Activated T-cell treated with anti-CD3 and anti-CD28 coated beads for 4 hours (primary cell): ENCODE data around the gene PRKAB1.
"Not testable (repeated sequence)": the region's sequence is repeated elsewhere in the genome, so short reads cannot be mapped to it uniquely, and the experiment has no call there.

Experiments
- DNase-seq: peaks from one replicate; pipeline ENCODE4 v3.0.0-alpha.2; 2020

The PRKAB1 gene

DNA sequence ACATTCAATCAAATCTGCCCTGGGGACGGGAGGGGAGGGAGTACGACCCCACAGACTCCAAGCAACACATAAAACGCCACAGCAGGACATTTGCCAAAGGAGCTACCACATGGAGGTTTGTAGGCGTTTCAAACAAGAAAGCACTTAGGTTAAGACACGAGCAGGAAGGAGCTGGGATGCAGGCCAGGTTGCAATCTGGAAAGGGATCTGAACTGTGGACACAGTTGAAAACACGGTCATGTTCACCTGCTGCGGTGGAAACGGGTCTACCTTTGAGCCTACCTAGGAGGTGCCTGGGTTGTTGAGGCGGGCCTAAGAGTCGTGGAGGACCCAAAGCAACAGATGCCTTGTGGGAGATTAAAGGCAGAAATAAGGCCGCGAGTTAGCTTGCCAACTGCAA, 18.4 kb downstream of the PRKAB1 start:
- no peak for DNase-seq

DNA sequence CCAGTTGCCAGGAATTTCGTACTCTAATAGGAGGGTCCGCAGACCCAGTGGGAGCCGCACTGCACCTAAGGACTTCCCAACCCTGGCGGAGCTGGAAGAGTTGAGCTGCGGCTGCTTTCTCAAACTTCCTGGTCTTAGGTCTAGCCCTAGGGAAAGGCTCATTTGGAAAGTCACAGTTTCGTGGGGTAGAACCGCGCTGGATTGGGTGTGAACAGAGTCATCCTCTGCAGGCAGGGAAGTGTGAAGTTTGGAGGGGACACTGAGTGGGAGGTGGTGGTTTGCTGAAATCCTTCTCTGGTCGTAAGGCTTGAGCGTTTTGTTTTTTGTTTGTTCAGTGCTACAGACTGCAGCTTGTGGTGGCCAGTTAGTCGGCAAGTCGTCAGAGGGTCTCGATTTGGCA, 18.8 kb downstream of the PRKAB1 start:
- DNase-seq, result no peak

DNA sequence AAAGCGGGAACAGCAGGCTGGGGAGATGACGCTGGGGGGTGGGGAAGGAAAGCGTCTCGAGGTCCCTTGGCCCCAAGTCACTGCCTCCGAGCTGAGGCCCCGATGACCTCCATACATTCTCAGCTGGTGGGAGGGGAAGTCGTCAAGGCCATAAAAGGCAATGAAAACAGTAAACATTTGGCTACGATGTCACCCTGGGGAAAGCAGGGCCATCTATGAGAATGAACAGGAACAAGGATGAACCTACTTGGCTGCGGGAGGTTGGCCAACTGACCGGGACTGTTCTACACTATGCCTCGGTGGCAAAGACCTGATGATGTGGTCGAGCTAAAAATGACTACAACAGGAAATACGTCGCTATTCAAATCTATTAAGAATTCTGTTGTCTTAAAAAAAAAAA, 19.5 kb downstream of the PRKAB1 start:
- no peak for DNase-seq

DNA sequence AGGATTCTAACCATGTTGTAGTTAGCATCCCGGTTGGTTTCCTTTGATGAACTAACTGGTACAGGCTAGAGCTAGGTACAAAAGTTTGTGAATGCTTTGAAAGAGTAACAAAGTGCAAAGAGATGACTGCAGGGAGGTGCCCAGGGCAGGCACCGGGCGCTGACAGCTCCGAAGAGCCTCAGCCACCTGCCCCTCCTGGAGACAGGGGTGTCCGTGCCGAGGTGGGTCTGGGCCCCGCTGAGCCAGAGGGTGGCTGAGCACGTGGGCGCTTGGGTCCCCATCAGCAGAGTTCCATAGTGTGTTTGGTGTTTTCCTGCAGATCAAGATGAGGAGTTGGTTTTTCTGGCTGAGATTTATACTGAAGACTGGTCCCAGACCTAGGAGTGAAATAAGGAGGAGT, 19.9 kb downstream of the PRKAB1 start:
- DNase-seq, result no peak

DNA sequence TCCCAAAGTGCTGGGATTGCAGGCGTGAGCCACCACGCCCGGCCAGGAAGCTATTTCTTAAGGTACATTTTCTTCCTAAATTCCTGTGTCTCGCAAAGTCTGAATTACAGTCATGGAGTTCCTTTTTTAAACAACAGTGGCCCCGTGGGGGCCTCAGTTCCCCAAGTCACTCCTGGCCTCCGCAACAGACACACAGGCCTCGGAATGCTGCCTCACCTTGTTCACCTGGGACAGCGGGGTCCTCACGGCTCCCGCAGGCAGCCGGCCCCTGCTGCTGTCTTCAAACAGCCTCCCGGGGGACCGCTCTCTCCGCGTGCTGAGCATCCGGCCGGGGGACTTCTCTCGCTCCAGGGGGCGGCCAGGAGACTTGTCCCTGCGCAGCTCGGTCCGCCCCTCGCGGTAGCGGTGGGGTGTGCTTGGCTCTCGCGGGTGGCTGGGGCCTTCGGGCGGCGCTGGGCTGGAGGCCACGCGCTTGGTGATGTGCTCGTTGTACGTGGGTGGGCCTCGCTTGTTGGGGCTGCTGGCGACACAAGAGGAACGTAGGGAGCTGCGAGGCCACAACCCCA, 22.1 kb downstream of the PRKAB1 start:
- no peak for DNase-seq

DNA sequence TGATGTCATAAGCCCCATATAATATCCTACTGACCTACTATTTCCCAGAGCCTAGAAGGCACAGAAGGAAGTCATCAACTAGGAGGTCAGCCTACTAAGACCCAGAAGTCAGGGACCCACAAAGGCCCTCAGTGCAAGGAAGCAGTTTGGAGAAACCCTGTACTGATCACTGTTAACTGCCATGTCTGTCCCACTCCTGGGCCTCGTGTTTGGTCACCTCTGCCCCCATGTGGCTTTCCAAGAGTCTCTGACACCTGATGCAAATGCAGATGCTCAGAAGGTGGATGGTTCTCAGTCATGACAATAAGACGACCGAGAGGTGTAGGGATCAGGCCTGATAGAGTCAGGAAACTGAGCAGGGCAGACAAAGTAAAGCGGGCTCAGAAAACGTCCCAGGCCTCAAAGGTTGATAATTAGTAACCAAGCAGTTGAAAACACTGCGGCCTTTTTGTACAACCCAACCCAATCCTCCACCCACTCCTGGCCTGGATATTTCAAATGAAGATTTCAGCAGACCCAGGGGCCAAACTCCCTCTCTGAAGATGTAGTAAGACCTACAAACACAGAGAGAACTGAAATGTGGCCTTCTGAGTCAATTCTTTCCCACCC, 23.4 kb downstream of the PRKAB1 start:
- DNase-seq, result no peak

DNA sequence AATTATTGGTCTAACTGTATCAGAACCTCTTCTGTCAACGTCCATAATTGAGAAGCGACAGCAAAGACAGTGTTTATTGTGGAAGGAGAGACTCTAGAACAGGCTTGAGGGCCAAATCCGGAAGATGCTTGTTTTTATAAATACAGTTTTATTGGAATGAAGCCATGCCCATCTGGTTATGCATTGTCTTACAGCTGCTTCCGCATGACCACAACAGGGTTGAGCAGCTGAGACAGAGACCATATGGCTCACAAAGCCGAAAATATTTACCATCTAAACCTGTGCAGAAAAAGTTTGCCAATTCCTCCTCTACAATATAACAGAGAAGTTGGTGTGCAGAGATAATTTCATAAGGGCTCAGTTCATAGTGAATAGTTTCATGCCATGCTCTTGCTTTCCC, 24.5 kb downstream of the PRKAB1 start:
- no peak for DNase-seq

DNA sequence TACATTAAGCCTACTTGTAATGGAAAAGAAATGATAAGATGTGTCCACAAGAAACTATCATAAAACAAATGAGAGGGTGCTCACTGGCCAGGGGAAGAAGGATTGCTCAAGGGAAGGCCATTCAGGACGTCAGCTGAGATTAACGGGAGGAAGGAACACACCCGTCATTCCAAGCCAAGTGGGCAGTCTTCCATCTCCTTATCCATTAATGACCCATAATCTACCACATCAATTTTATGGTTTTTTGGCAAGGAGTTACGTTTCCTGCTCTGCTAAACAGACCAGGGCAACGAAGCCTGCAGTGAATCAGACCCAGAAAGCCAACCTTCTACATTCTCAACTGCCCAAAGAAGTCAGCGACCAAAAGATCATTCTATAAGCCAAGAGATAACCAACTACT, 25.1 kb downstream of the PRKAB1 start:
- DNase-seq, result no peak

DNA sequence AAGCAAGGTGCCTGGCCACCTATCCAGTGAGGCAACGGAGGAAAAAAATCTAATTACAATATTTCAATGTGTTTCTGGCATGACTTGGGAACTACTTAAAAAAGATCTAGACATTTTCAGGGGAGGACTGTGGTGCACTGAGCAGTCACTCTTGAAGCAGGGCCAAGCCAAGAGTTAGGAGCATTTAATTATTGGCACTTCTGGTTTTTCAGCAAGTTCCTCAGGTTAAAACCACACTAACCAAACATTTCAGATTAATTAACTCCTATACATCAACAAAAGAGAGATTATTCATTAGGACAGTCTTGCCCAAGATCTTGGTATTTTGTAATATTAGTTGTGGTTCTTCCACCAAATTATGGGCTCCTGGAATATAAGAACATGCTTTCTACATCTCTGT, 25.6 kb downstream of the PRKAB1 start:
- no peak for DNase-seq

DNA sequence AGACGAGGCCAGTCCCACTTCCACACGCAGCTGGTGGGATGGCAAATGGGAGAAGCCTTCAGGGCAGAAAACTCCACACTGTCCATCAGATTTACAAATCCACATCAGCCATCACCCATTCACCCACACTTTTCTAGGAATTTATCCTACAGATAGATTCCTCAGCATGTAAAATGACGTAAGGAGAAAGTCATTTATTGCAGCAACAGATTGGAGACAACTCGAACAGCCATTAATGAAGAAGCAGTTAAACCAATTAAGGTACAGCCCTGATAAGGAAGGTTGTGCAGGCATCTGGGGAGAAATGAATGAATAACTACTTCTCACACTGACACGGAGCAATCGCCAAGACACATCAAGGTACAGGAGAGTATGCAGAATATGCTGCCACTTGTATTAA, 26.2 kb downstream of the PRKAB1 start:
- no peak for DNase-seq

DNA sequence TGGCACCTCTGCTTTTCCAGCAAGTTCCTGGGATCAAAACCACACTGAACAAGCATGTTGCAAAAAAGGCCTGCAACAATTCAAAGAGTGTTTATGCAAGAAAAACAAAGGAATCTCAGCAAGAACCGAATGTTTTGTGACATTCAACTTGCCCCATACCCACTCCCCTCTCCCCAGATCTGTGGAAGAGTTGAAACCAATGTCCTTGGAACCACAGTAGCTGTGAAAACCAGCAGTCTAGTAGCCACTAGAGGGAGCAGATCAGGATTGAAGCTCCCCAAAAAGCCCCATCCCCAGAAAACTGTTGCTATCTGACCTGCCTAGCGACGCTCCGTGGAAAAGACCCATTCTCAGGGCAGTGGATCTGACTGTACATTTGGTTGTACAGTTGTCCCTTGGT, 27.1 kb downstream of the PRKAB1 start:
- no peak for DNase-seq

DNA sequence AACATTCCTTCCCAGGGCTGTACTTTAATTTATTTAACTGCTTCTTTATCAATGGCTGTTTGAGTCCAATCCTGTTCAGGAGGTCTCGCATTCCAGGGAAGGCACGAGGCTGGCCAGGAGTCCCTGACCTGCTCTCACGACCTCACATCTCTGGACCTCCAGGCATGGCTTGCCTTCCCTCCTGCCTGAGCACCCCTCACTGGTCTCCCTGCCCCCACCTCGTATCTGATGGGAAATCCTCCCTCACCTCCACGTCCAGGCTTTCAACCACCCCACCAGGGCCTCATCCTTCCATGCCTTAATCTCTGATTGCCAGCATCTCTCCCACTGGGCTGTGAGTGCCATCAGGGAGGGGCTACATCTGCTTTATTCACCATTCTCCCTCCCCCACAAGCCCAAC, 29.0 kb downstream of the PRKAB1 start:
- DNase-seq, result no peak

DNA sequence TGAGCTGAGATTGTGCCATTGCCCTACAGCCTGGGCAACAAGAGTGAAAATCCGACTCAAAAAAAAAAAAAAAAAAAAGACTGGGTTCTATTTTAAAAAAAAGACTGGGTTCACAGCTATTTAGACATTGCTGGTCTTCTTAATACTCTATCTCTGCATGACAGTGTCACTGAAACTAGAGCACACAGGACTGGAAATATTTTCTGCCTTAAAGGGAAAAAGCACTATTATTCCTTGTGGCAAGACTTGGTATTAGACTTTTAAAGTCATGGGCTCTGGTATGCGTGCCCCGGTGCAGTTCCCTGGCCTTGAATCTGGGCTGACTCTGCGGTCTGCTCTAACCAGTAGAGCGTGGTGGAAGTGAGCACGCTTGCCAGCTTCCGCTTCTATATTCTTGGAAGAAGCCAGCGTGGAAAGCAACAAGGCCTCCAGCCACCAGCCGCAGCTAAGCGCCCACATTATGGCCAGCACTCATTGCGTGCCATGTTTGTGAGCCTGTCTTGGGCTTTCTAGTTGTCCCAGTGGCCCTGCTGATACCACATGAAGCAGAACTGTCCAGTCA, 31.3 kb downstream of the PRKAB1 start:
- DNase-seq, result no peak

DNA sequence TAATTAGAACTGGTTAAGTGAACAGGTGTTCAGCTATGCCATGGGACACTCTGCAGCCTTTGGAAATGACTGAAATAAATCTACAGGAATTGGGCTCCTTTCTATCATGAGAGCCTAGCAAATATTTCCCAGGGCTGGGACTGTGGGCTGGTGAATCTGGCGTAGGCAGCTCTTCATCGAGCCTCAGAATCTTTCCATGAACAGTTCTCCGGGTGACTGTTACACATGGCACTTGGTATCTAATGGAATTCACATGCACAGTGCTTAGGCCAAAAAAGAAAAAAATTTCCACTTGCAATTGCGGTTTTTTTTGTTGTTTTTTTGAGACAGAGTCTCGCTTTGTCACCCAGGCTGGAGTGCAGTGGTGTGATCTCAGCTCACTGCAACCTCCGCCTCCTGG, 32.1 kb downstream of the PRKAB1 start:
- DNase-seq, result no peak

DNA sequence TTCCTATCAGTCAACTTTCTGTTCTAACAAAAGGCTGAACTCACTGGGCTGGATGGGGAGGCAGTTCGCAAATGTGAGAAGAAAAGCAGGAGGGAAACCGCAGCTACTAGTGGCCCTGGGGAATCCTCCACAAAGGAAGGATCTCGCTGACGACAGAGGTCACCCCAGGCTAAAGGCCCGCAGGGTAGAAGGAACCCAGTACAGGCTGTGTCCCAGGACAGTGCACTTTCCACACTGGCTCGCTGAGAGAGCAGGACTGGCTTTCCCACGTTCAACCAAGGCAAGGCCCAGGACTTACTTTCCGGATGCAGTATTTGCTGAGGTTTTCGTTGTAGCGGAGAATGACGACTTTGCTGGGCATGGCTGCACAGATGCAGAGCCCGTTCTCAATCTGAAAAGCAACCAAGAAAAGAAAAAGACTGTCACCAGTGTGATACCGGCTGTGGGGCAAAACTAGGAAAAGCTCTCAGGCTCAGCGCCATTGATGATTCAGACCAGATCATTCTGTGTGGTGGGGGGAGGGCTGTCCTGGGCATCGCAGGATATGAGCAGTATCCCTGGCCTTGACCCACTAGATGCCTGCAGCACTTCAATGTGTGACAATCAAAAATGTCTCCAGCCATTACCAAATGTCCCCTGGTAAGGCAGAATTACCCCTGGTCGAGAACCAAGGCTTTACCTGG, 36.3 kb downstream of the PRKAB1 start:
- DNase-seq, result no peak

DNA sequence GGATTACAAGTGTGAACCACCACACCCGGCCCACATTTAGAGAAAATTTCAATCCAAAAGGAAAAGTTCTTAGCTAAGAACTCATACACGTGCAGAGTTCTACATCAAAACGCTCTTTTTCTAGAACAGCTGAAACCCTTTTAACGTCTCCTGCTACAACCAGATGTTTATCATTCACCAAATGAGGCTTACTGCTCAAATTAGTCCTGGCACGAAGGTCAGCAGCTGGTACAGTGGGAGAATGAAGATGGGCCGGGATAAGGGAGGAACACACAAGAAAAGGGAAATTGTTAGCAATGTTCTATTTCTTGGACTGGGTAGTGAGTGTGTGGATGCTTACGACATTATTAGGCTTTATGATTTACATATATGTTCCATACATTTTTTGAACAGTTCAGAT, 37.2 kb downstream of the PRKAB1 start:
- DNase-seq, result no peak

DNA sequence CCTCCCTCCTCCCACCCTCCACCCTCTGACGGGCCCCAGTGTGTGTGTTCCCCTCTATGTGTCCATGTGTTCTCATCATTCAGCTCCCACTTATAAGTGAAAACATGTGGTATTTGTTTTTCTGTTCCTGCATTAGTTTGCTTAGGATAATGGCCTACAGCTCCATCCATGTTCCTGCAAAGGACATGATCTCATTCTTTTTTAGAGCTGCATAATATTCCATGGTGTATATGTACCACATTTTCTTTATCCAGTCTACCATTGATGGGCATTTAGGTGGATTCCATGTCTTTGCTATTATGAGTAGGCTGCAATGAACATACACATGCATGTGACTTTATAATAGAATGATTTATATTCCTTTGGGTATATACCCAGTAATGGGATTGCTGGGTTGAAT, 38.5 kb downstream of the PRKAB1 start:
- not testable (repeated sequence) for DNase-seq

DNA sequence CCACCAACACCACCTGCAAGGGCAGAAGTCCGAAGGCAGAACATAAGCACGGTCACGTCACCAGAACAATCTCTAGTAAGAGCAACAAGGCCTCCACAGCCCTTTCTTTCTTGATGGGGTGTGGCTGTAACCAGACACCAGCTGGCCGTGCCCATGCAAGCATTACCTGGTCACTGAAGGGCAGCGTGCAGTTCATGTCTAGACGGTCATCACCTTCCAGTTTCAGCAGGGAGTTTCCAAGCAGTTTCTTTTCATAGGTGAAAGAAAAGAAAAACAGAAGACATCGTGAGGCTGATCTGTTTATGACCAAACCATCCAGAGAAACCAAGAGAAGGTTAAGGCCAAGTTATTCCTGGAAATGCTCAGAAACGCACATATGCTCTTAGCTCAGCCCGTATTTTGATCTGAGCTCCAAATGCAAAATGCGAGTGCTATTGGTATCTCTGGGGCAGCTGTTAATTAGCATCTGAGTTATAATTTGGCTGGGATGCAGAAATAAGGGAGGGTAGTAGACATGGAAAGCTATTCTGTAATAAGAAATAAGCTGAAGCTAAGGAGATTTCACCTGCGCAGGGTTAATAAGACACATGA, 42.5 kb downstream of the PRKAB1 start:
- DNase-seq, result no peak

DNA sequence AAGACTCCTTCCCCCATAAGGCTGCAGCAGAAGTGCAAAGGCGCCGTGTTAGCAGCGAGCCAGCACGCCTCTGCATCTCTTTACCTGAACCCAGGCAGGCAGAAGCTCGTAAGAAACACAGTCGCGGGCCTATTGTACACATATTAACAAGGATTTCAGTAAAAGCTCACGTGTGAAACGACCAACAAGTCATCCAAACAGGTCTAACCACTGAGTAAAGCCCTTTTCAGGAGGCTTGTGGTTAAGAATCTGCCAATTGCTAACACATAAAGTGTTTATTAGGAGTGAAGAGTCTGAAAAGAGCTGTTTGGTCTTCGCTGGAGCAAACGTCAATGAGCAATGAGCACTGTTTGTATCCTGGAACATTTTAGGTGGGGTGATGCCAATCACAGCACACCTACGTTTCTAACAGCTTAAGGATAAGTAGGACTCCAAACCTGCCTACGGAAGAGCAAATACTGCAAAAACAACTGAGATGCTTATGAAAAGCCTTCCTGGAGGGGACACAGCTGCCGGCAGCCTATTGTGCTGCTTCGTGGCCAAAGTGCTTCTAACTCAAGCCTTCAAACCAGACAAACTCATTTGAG, 43.1 kb downstream of the PRKAB1 start:
- DNase-seq, result no peak

DNA sequence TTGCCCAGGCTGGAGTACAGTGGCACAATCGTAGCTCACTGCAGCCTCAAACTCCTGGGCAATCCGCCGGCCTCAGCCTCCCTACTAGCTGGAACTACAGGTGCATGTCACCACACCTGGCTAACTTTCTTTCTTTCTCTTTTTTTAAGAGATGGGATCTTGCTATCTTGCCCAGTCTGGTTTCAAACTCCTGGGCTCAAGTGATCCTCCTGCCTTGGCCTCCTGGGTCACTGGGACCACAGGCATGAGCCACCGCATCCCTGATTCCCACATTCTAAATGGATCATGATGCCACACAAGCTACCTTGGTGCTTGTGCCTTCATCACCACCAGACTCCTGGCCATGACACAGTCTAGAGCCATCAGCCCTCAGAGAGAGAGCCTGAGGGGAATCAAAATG, 43.8 kb downstream of the PRKAB1 start:
- no peak for DNase-seq

DNA sequence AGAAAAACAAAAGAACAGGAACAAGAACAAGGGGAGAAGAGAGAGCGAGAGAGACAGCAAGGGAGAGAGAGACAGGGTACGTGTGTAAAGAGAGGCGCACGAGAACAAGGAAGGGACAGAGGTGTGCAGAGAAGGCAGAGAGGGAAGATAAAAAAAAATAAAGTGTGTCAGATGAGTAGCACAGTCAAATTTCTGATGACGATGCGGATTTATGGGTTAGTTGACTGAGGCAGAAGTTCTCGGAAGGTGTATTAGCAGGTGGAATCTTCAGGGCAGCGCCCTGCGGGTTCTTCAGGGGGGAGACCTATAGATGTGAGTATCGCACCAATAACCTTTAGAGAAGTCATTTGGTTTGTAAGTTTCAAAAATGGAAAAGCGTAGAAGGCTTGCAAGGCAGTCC, 44.8 kb downstream of the PRKAB1 start:
- DNase-seq, result no peak

DNA sequence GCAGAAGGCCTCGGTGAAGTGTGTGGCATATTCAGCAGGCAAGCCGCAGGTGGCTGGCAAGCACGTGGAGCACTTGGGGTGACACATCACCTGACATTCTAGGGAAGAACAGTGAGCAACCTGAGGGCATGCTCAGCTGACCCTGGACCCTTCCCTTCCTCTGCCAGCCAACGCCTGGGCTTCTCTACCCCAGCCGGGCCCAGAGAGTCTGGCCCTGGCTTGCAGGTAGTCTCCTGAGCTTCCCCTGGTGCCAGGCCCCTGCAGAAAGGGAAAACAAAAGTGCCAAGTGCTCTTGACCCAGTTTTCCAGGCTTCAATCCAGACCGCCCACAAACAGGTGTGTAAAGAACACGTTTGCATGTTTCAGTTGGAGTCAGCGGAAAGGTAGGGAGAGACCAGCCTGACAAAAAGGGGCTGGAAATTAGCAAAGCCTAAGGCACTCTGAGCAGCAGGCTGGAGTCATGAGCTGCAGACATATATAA, 45.7 kb downstream of the PRKAB1 start:
- no peak for DNase-seq

DNA sequence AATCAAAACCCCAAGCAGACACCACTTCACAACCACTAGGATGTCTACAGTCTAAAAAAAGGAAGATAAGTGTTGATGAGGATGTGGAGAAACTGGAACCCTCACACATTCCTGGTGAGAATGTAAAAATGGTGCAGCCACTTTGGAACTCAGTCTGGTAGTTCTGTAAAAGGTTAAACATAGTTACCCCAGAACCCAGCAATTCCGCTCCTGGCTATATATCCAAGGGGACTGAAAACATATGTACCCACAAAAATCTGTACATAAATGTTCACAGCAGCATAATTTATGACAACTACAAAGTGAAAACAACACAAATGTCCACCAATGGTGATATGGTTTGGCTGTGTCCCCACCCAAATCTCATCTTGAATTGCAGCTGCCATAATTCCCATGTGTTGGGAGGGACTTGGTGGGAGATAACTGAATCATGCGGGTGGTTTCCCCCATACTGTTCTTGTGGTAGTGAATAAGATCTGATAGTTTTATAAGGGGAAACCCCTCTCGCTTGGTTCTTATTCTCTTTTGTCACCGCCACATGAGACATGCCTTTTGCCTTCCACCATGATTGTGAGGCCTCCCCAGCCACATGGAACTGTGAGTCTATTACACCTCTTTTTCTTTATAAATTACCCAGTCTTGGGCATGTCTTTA, 46.8 kb downstream of the PRKAB1 start:
- DNase-seq, result no peak
